22Rv1 (cell line): ENCODE measurements around the gene TMF1.
A peak's percentile ranks its signal among the peaks of the same experiment; 100 is the strongest.

ENCODE experiments used
- H3K27ac ChIP-seq: fragments of 450-650 bp; 2 replicates; pipeline ENCODE4 v1.5.1; 2017
- ZFX ChIP-seq: fragments of 450-650 bp; IDR thresholded peaks from 2 replicates; pipeline ENCODE4 v1.6.1; 2017; ENCODE audit warnings: antibody characterized with exemption, borderline replicate concordance
- TF ChIP-seq, protein P1 (sequence below): fragments of 450-650 bp; IDR thresholded peaks from 2 replicates; pipeline ENCODE4 v1.5.1; 2017; ENCODE audit warnings: mild to moderate bottlenecking

The TMF1 gene

DNA sequence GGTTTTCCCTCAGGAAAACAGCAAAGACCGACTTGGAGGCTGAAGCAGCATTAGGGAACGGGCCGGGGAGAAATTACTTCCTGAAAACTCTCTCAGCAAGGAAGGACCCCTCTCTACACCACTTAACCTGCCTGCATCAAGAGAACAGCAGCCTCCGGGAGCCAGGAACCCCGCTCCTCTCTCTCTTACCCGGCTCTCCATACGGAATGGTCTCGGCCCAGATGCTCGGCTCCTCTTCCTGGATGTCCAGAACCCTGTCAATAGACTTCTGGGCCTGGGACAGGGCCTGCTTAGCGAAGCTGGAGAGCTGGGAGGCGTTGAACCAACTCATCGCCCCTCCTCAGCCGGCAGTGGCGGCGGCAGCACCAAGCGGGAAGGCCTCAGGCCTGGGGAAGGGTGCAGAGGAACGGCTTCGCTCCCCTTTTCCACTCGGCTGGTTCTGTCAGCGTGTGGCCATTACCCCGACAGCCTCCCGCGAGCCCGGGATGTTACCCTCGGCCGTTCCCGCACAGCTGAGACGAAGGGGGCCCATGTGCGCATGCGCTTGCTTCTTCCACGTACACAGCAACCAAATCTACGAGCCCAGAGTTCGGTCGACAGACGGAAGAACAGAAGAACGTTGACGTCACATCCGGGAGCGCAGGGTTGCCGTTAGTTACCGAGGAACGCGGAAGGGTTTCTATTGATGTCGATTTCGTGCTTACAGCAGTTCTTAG, at the start of gene TMF1:
Gene TMF1 (minus strand): TSS at position 578 of the 716 bp plus-strand sequence. CDS start 247 bp downstream, at position 331.
- no peak for TF ChIP-seq ZFX
- TF ChIP-seq, protein P1, sequence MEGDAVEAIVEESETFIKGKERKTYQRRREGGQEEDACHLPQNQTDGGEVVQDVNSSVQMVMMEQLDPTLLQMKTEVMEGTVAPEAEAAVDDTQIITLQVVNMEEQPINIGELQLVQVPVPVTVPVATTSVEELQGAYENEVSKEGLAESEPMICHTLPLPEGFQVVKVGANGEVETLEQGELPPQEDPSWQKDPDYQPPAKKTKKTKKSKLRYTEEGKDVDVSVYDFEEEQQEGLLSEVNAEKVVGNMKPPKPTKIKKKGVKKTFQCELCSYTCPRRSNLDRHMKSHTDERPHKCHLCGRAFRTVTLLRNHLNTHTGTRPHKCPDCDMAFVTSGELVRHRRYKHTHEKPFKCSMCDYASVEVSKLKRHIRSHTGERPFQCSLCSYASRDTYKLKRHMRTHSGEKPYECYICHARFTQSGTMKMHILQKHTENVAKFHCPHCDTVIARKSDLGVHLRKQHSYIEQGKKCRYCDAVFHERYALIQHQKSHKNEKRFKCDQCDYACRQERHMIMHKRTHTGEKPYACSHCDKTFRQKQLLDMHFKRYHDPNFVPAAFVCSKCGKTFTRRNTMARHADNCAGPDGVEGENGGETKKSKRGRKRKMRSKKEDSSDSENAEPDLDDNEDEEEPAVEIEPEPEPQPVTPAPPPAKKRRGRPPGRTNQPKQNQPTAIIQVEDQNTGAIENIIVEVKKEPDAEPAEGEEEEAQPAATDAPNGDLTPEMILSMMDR, result no peak
- H3K27ac ChIP-seq, result peak within 1 kb of the TSS; percentile 73

GRCh38 chr3:69099576-69099975, 47.4 kb upstream of the TMF1 start:
- no peak overlapping the region for H3K27ac ChIP-seq
- no peak for TF ChIP-seq ZFX
- TF ChIP-seq, protein P1, result no peak

- no peak for TF ChIP-seq ZFX
- TF ChIP-seq, protein P1, result no peak
- no peak overlapping the region for H3K27ac ChIP-seq
Measured at GRCh38 chr3:69097407-69098086, 45.4 kb upstream of the TMF1 start.

- H3K27ac ChIP-seq, result no peak overlapping the region
- TF ChIP-seq, protein P1, result no peak
- TF ChIP-seq ZFX, result no peak
Measured at GRCh38 chr3:69096299-69096698, 44.2 kb upstream of the TMF1 start.

- no peak overlapping the region for H3K27ac ChIP-seq
- TF ChIP-seq, protein P1, result no peak
- TF ChIP-seq ZFX, result no peak
Measured at GRCh38 chr3:69095636-69096035, 43.5 kb upstream of the TMF1 start.

DNA sequence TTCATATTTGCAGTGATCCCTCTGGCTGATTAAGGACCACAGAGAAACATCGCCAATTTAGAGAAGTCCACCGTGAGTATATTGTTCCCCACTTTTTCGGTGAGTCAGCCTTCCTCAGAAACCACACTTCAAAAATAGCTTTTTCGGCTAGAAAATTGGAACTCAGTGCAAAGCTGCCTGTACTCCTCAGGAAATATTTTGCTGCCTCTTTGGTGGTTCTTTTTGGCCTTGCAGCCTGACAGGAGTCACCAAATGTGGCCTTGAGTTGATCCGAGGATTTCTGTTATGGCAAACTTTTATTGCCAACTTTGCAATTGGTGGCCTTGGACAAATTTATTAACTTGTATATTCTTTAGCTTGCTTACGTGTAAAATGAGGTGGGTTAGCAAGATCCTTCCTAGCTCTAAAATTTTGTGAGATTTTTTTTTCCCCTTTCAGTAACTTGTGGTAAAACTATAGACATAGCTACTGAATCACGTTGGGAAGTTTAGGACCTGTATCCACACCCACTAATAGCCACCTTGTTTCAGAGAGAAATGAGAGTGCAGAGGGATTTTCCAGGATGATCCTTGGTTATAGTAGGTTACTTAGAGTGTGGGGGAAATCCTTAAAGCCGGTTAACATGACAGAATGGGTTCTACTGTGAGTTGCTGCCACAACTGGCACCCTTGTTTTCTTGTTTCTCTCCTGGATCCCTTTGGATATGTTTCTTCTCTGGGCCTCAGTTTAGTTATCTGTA, 42.5 kb upstream of the TMF1 start:
- TF ChIP-seq ZFX, result no peak
- TF ChIP-seq, protein P1, result no peak
- H3K27ac ChIP-seq, result no peak overlapping the region

DNA sequence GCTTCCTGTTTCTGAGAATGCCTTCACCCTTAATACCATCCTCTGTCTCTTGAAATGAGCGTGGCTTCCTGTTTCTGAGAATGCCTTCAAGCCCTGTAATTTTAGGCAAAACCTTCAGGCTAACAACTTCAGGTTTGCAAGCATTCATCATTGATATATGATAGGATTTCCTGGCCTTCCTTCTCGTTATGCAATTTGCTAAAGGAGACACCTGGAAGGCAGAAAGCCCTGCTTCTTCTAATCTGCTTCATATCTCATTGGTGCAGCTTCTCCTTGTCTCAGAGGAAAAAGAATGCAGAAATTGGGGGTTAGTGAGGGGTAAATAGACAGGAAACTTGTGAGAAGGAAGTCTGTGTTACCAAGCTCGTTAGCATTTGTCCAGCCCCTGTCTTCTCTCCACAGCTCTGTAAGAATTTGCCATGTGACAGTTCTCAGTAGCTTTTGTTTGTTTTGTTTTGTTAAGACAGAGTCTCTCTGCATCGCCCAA, 39.9 kb upstream of the TMF1 start:
- TF ChIP-seq, protein P1, result no peak
- no peak for TF ChIP-seq ZFX
- H3K27ac ChIP-seq, result peak overlapping the region; percentile 52
